ENCODE measurements around the gene G6PC1. TPM values are rescaled to one million over a fixed set of nuclear protein-coding genes. Genes with fewer than 3 reads are reported as not detected.

Gene G6PC1
- total and polyA plus RNA-seq, 2 of the 13 experiments (the other 11 are each of a cell fraction or from before 2014, with no cell fraction given) = 1.7 to 37.9 TPM

GRCh38 chr17:42937712-42938596, 37.4 kb downstream of the G6PC1 start (continued):
- TF ChIP-seq HINFP (CRISPR knock-in tag; IDR thresholded peaks at IDR 0.05; ENCODE audit: low read depth) (no peak), ZNF790 (CRISPR knock-in tag; IDR thresholded peaks at IDR 0.05; ENCODE audit: borderline replicate concordance) (no peak), ZNF354B (CRISPR knock-in tag; IDR thresholded peaks at IDR 0.05) (peak; percentile 30; the same call in 1 of the 2 replicates), HNF1B (CRISPR knock-in tag; IDR thresholded peaks at IDR 0.05) (0 out of 2 replicates have a peak, but pooled peaks have one; percentile 36), ATAD3A (CRISPR knock-in tag; IDR thresholded peaks at IDR 0.05) (no peak), FOXC1 (CRISPR knock-in tag; IDR thresholded peaks at IDR 0.05; ENCODE audit: borderline replicate concordance) (no peak), KLF6 (CRISPR knock-in tag; IDR thresholded peaks at IDR 0.05) (0 out of 2 replicates have a peak, but pooled peaks have one; percentile 62), CENPX (CRISPR knock-in tag; IDR thresholded peaks at IDR 0.05) (no peak), PITX1 (CRISPR knock-in tag; IDR thresholded peaks at IDR 0.05) (0 out of 2 replicates have a peak, but pooled peaks have one; percentile 50), RBM22 (optimal IDR thresholded peaks at IDR 0.05; ENCODE audit: low read length) (no peak), CERS6 (CRISPR knock-in tag; IDR thresholded peaks at IDR 0.05) (no peak), KDM3A (CRISPR knock-in tag; IDR thresholded peaks at IDR 0.05; ENCODE audit: low read depth) (no peak), KLF16 (CRISPR knock-in tag; IDR thresholded peaks at IDR 0.05) (0 out of 4 replicates have a peak, but pooled peaks of 1 of the 2 experiments have one; percentile 53), ARNT (IDR thresholded peaks at IDR 0.05) (no peak), ZNF572 (CRISPR knock-in tag; IDR thresholded peaks at IDR 0.05) (no peak), ZNF841 (CRISPR knock-in tag; IDR thresholded peaks at IDR 0.05; ENCODE audit: borderline replicate concordance) (no peak), E2F2 (CRISPR knock-in tag; IDR thresholded peaks at IDR 0.05; ENCODE audit: borderline replicate concordance) (no peak), MLX (CRISPR knock-in tag; IDR thresholded peaks at IDR 0.05) (no peak), FOXJ3 (CRISPR knock-in tag; IDR thresholded peaks at IDR 0.05; ENCODE audit: borderline replicate concordance) (no peak), RXRB (CRISPR knock-in tag; IDR thresholded peaks at IDR 0.05; ENCODE audit: borderline replicate concordance) (peak; percentile 26; the same call in 1 of the 2 replicates), POGK (CRISPR knock-in tag; conservative IDR thresholded peaks at IDR 0.05) (no peak), HHEX (CRISPR knock-in tag; IDR thresholded peaks at IDR 0.05) (no peak)

Measured in HepG2 (cell line).